Stimulated activated naive CD8-positive, alpha-beta T cell treated with anti-CD3 and anti-CD28 coated beads, Interleukin-15, amount 100 ng/mL, for 72 hours (primary cell): ENCODE measurements around the gene CARMIL1.
A peak's percentile ranks its signal among the peaks of the same experiment; 100 is the strongest.

ENCODE experiments used
- ATAC-seq: fragments of 150-1000 bp; cut with Tn5 transposase; 2 replicates; pipeline ENCODE4 v1.10.0; 2021; ENCODE audit warnings: mild to moderate bottlenecking, moderate library complexity
- DNase-seq, 2 donors: peaks; one replicate each; pipeline ENCODE4 v3.0.0; 2021 to 2022
- H3K27ac Mint-ChIP-seq, 2 donors: one replicate each; pipeline ENCODE4 v1.8.0; 2022; ENCODE audit warnings: mild to moderate bottlenecking in 2 of 2, mixed read lengths in 2 of 2, moderate library complexity in 2 of 2
- H3K27me3 Mint-ChIP-seq: one replicate; pipeline ENCODE4 v1.8.0; 2022; ENCODE audit warnings: mixed read lengths
- H3K4me1 Mint-ChIP-seq: one replicate; pipeline ENCODE4 v1.8.0; 2022; ENCODE audit warnings: mild to moderate bottlenecking, mixed read lengths
- H3K4me3 Mint-ChIP-seq, 2 donors: one replicate each; pipeline ENCODE4 v1.8.0; 2022; ENCODE audit warnings: mild to moderate bottlenecking in 2 of 2, mixed read lengths in 2 of 2, moderate library complexity in 1 of 2
- H3K9me3 Mint-ChIP-seq, 2 donors: one replicate each; pipeline ENCODE4 v1.8.0; 2022; ENCODE audit warnings: mixed read lengths in 2 of 2

The CARMIL1 gene

DNA sequence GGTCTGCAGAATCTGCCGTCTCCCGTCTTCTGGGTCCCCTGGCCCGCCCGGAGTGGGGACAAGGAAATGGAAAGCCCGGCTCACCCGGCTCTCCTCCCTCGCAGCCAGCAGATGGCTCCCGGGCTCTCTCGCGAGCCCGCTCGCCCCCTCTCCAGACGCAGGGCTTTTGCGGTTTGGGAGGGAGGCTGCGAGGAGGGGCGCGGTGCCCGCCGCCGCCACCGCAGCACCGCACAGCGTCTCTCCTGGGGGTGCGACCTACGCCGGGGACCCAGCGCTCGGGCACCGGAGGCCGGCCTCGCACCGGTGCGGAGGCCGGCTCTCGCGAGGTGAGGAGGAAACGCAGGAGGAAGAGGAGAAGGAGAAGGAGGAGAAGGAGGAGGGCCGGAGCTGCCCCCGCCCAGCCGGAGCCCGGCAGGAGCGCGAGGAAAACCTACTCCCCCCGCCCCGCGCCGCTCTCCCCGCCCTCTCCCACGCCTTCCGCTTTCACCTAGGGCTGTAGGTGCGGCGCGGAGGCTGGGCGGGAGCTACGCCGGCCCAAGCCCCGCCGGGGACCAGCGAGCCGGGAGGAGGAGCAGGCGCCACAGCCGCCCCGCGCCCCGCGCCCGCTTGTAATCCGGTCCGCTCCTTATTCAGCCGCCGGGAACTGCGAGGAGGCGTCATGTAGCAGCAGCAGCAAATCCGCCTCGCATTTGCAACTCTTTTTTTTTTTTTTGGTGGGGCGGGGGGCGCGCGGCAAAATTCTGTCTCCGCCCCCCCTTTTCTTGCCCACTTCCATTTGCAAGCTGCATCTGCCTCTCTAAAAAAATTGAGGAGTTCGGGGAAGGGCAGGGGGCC is at the start of gene CARMIL1:
Gene CARMIL1, plus strand, starts transcription at position 461 of the 834 bp plus-strand sequence. CDS start 422 bp downstream, outside the sequence.
- H3K27ac Mint-ChIP-seq, result peak within 1 kb of the TSS; percentile 83 to 91
- peak; percentile 84 for ATAC-seq
- DNase-seq, result peak; percentile 71 to 78
- H3K9me3 Mint-ChIP-seq, result no peaks in the 10 kb centered on the region
- H3K4me3 Mint-ChIP-seq, result peak within 1 kb of the TSS; percentile 91 to 94
- H3K27me3 Mint-ChIP-seq, result no peaks in the 10 kb centered on the region
- peaks cover 32% of the 10 kb centered on the region for H3K4me1 Mint-ChIP-seq

GRCh38 chr6:25229671-25230321 is 49.4 kb upstream of the CARMIL1 start:
- Mint-ChIP-seq H3K9me3 (no peaks in the 10 kb centered on the region), H3K4me3 (no peak overlapping the region), H3K27ac (no peak overlapping the region), H3K4me1 (peaks cover 3% of the 10 kb centered on the region), H3K27me3 (no peaks in the 10 kb centered on the region)
- ATAC-seq, result no peak
- no peak for DNase-seq

DNA sequence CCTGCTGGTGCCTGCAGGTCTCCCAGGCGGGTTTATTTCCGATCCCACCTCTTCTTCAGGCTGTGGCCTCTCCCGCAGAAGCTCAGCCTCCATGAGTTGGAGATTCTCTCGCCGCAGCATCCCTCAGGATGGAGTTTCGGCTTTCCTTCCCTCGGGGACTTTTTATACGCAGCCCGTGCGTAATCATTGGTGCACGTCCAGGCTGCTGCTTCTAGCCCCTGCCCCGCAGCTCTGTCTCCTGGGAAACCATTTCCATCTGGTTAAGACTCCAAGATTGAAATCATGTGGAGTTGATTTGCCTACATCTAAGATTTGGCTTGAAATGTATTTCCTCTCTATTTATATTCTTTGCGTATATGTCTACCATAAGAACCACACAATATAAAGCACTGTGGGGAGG is 46.7 kb upstream of the CARMIL1 start:
- no peak for ATAC-seq
- DNase-seq, result no peak
- H3K9me3 Mint-ChIP-seq, result no peaks in the 10 kb centered on the region

DNA sequence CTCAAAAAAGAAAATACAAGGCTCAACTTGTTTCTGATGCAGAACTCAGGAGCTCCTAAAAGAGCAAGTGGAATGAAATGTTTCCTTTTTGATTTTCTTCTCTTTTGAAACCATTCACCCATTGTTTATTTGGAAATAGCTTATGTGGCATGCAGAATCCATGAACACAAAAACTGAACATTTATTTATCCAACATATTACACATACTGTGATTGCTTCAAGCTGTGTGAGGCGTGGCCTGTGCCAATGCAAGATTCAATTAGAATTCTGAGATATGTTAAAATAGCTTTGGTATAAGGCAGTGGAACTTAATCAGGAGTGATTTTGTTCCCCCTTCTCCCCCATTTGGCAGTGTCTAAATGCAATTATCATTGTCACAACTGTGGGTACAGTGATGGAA is 45.9 kb upstream of the CARMIL1 start:
- Mint-ChIP-seq H3K27ac (no peak overlapping the region), H3K4me1 (no peaks in the 10 kb centered on the region), H3K27me3 (no peaks in the 10 kb centered on the region), H3K9me3 (no peaks in the 10 kb centered on the region), H3K4me3 (no peak overlapping the region)
- DNase-seq (no peak), ATAC-seq (no peak)

More for the DNA sequence above, 46.7 kb upstream of the CARMIL1 start:
- H3K4me3 Mint-ChIP-seq, result no peak overlapping the region
- H3K4me1 Mint-ChIP-seq, result no peaks in the 10 kb centered on the region
- no peaks in the 10 kb centered on the region for H3K27me3 Mint-ChIP-seq
- H3K27ac Mint-ChIP-seq, result no peak overlapping the region

GRCh38 chr6:25237579-25237978 is 41.6 kb upstream of the CARMIL1 start:
- Mint-ChIP-seq H3K4me3 (no peak overlapping the region), H3K27me3 (no peaks in the 10 kb centered on the region), H3K27ac (no peak overlapping the region), H3K4me1 (no peaks in the 10 kb centered on the region), H3K9me3 (no peaks in the 10 kb centered on the region)
- DNase-seq (no peak), ATAC-seq (no peak)

- Mint-ChIP-seq H3K27ac (no peak overlapping the region), H3K9me3 (no peaks in the 10 kb centered on the region), H3K27me3 (no peaks in the 10 kb centered on the region), H3K4me1 (no peaks in the 10 kb centered on the region), H3K4me3 (no peak overlapping the region)
- no peak for DNase-seq
- ATAC-seq, result no peak
Observed at GRCh38 chr6:25239059-25239458, 40.1 kb upstream of the CARMIL1 start.

- DNase-seq, result no peak
- no peak for ATAC-seq
- H3K4me3 Mint-ChIP-seq, result no peak overlapping the region
- no peaks in the 10 kb centered on the region for H3K4me1 Mint-ChIP-seq
- peaks cover 4% of the 10 kb centered on the region for H3K27me3 Mint-ChIP-seq
- H3K27ac Mint-ChIP-seq, result no peak overlapping the region
- H3K9me3 Mint-ChIP-seq, result no peaks in the 10 kb centered on the region
Observed at GRCh38 chr6:25239498-25239897, 39.7 kb upstream of the CARMIL1 start.

- Mint-ChIP-seq H3K4me3 (no peak overlapping the region), H3K27me3 (peaks cover 8% of the 10 kb centered on the region), H3K9me3 (no peaks in the 10 kb centered on the region), H3K27ac (no peak overlapping the region), H3K4me1 (peaks cover 6% of the 10 kb centered on the region)
- ATAC-seq (no peak), DNase-seq (no peak)
Observed at GRCh38 chr6:25242567-25242966, 36.6 kb upstream of the CARMIL1 start.

DNA sequence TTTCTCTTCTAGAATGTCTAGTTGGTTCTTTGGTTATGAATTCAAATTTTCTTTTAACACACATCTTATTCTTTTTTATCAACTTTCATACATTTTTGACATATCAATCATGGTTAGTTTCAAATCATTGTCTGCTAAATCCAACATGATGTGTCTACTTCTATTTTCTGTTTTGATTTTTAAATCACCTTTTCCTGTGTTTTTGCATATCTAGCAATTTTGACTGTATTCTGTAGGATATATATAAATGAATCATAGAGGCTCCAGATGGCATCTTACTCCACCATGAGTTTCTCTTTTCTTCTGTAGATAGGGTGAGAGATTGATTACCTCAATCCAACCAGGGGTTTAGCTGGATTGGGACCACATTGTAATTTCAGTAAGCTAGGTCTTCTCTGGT is 34.3 kb upstream of the CARMIL1 start:
- ATAC-seq (no peak), DNase-seq (no peak)
- Mint-ChIP-seq H3K27ac (no peak overlapping the region), H3K9me3 (no peaks in the 10 kb centered on the region), H3K4me3 (no peak overlapping the region), H3K4me1 (peaks cover 6% of the 10 kb centered on the region), H3K27me3 (peaks cover 8% of the 10 kb centered on the region)

DNA sequence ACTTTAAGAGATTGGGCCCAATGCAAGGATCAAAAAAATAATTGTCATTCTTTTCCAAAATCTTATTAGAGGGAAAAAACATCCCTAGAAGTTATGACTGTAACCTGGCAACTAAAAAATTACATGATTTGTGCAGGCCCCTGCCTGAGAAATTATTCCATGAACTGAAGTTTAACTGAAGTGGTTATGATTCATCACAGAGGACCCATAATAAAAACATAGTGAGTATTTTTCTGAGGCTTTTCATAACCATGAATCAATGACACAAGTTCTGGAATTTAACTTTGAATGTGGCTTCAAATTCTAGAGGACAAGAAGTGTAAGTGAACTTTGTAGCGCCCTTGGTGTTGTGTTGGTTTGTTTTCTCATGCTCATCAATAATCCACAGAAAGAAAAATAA is 31.1 kb upstream of the CARMIL1 start:
- peaks cover 14% of the 10 kb centered on the region for H3K27me3 Mint-ChIP-seq
- ATAC-seq (no peak), DNase-seq (no peak)
- peaks cover 20% of the 10 kb centered on the region for H3K4me1 Mint-ChIP-seq
- no peaks in the 10 kb centered on the region for H3K9me3 Mint-ChIP-seq
- no peak overlapping the region for H3K4me3 Mint-ChIP-seq
- H3K27ac Mint-ChIP-seq, result no peak overlapping the region

- H3K27me3 Mint-ChIP-seq, result peaks cover 14% of the 10 kb centered on the region
- no peak for DNase-seq
Observed at GRCh38 chr6:25249133-25249532, 30.0 kb upstream of the CARMIL1 start.

GRCh38 chr6:25250878-25251277 is 28.3 kb upstream of the CARMIL1 start:
- no peaks in the 10 kb centered on the region for H3K9me3 Mint-ChIP-seq
- DNase-seq, result peak in 1 of 2 donors; percentile 28
- peak; percentile 93 for ATAC-seq
- H3K4me3 Mint-ChIP-seq, result no peak overlapping the region
- H3K27me3 Mint-ChIP-seq, result peaks cover 8% of the 10 kb centered on the region
- no peak overlapping the region for H3K27ac Mint-ChIP-seq
- peaks cover 20% of the 10 kb centered on the region for H3K4me1 Mint-ChIP-seq

More at GRCh38 chr6:25249133-25249532, 30.0 kb upstream of the CARMIL1 start:
- no peak for ATAC-seq
- Mint-ChIP-seq H3K4me1 (peaks cover 20% of the 10 kb centered on the region), H3K4me3 (no peak overlapping the region), H3K27ac (no peak overlapping the region), H3K9me3 (no peaks in the 10 kb centered on the region)

DNA sequence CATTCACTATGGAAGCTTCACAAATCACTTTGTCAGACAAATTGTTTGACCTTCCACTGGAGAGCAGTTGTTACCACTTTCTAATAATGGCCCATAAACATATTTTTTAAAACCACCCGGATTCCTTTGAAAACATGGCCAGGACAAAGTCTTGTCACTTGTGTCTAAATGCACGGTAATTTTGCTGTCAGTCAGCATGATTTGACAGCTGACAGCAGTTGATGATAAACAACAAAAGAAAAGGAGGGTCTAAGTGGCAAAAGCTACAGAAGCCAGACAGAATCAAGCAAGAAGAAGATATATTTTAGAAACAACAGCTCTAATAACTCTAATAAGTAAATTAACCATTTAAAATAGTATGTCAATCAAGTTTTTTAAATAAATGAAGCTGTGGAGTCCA is 27.7 kb upstream of the CARMIL1 start:
- Mint-ChIP-seq H3K4me1 (peaks cover 20% of the 10 kb centered on the region), H3K27ac (no peak overlapping the region), H3K4me3 (no peak overlapping the region), H3K9me3 (no peaks in the 10 kb centered on the region), H3K27me3 (peaks cover 11% of the 10 kb centered on the region)
- DNase-seq, result no peak
- ATAC-seq, result no peak

DNA sequence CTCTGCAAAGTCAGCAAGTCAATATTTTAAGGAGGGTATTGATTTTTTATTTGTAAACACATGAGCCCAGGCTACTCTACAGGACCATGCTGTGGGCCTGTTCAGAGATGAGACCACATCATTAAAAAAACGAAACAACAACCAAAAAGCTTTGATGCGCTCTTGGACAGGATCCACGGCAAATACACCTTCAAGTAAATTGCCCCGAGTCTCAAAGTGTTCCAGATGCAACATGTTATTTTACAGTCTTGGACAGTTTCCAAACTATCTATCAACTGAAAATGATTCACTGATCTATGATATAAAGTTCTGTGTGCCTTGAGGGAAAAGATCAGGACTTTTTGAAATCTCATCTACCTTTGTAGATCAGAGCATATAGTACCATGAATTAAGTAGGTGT is 25.8 kb upstream of the CARMIL1 start:
- peaks cover 14% of the 10 kb centered on the region for H3K4me1 Mint-ChIP-seq
- no peak for DNase-seq
- no peak for ATAC-seq
- no peak overlapping the region for H3K4me3 Mint-ChIP-seq
- peaks cover 11% of the 10 kb centered on the region for H3K27me3 Mint-ChIP-seq
- H3K9me3 Mint-ChIP-seq, result no peaks in the 10 kb centered on the region
- no peak overlapping the region for H3K27ac Mint-ChIP-seq

- Mint-ChIP-seq H3K27ac (no peak overlapping the region), H3K4me3 (no peak overlapping the region), H3K4me1 (peaks cover 14% of the 10 kb centered on the region), H3K9me3 (no peaks in the 10 kb centered on the region), H3K27me3 (peaks cover 11% of the 10 kb centered on the region)
- DNase-seq (no peak), ATAC-seq (no peak)
Observed at GRCh38 chr6:25254671-25255070, 24.5 kb upstream of the CARMIL1 start.

GRCh38 chr6:25257686-25258348 is 21.4 kb upstream of the CARMIL1 start:
- no peaks in the 10 kb centered on the region for H3K9me3 Mint-ChIP-seq
- peaks cover 5% of the 10 kb centered on the region for H3K27me3 Mint-ChIP-seq
- H3K4me1 Mint-ChIP-seq, result no peaks in the 10 kb centered on the region
- H3K27ac Mint-ChIP-seq, result peak overlapping the region in 1 of 2 donors; percentile 62
- no peak overlapping the region for H3K4me3 Mint-ChIP-seq
- ATAC-seq (no peak), DNase-seq (no peak)
